CD4-positive, CD25-positive, alpha-beta regulatory T cell (primary cell): ENCODE results near the gene NPAS2. TPM values are rescaled to one million over a fixed set of nuclear protein-coding genes. Genes with fewer than 3 reads are reported as not detected.

ENCODE experiments used
- ATAC-seq, 2 donors: fragments of 150-1000 bp; cut with Tn5 transposase; one replicate each; pipeline ENCODE4 v1.10.0; 2021; ENCODE audit warnings: low read depth in 2 of 2, moderate number of reproducible peaks in 2 of 2, moderate library complexity in 1 of 2
- DNase-seq, 3 donors: peaks; one replicate each; pipeline versions ENCODE4 v3.0.0 to v3.0.0-alpha.2; 2012 to 2022; ENCODE audit warnings: mixed read lengths in 1 of 3
- H3K27ac ChIP-seq: one replicate; pipeline ENCODE4 v1.7.0; 2013; ENCODE audit warnings: mild to moderate bottlenecking, low read length; ENCODE audit not compliant: insufficient read depth, poor library complexity, severe bottlenecking
- H3K27me3 ChIP-seq: one replicate; pipeline ENCODE4 v1.7.0; 2013; ENCODE audit warnings: low read length; ENCODE audit not compliant: control insufficient read depth, insufficient read depth
- H3K36me3 ChIP-seq: one replicate; pipeline ENCODE4 v1.7.0; 2013; ENCODE audit warnings: mild to moderate bottlenecking, low read length, moderate library complexity; ENCODE audit not compliant: control insufficient read depth, insufficient read depth
- H3K4me1 ChIP-seq: 2 replicates; pipeline ENCODE4 v1.7.0; 2013; ENCODE audit warnings: mild to moderate bottlenecking, low read length; ENCODE audit not compliant: insufficient read depth, control insufficient read depth, poor library complexity, severe bottlenecking
- H3K4me3 ChIP-seq: one replicate; pipeline ENCODE4 v1.7.0; 2013; ENCODE audit warnings: low read depth, mild to moderate bottlenecking, low read length, moderate library complexity
- H3K9me3 ChIP-seq, 2 experiments: 1 replicate in 1 of 2; 2 replicates in 1 of 2; pipeline ENCODE4 v1.7.0; 2013; ENCODE audit warnings: low read length in 2 of 2, mild to moderate bottlenecking in 1 of 2, moderate library complexity in 1 of 2; ENCODE audit not compliant: control insufficient read depth in 2 of 2
- H3K27ac Mint-ChIP-seq, 3 donors: one replicate each; pipeline ENCODE4 v1.8.0; 2020 to 2022; ENCODE audit warnings: mild to moderate bottlenecking in 3 of 3, mixed read lengths in 3 of 3, moderate library complexity in 2 of 3
- H3K27me3 Mint-ChIP-seq: one replicate; pipeline ENCODE4 v1.8.0; 2022; ENCODE audit warnings: mild to moderate bottlenecking, mixed read lengths
- H3K36me3 Mint-ChIP-seq: one replicate; pipeline ENCODE4 v1.8.0; 2020; ENCODE audit warnings: mixed read lengths
- H3K4me1 Mint-ChIP-seq, 4 donors: one replicate each; pipeline ENCODE4 v1.8.0; 2020 to 2022; ENCODE audit warnings: mixed read lengths in 4 of 4, mild to moderate bottlenecking in 1 of 4
- H3K4me3 Mint-ChIP-seq, 4 donors: one replicate each; pipeline ENCODE4 v1.8.0; 2020 to 2022; ENCODE audit warnings: mild to moderate bottlenecking in 4 of 4, mixed read lengths in 4 of 4, moderate library complexity in 3 of 4
- H3K9me3 Mint-ChIP-seq, 7 donors: one replicate each; pipeline ENCODE4 v1.8.0; 2020 to 2022; ENCODE audit warnings: mixed read lengths in 7 of 7, mild to moderate bottlenecking in 3 of 7, moderate library complexity in 2 of 7
- polyA plus RNA-seq, 4 donors: library from polyadenylated mRNA; unstranded; fragments of 300-500 nt; fragmentation: Illumina TruSeq; gene quantifications; one replicate each; pipeline ENCODE4 v1.2.3, GENCODE V29; 2021
- total RNA-seq: library from RNA; stranded (reverse); gene quantifications from one replicate; pipeline ENCODE4 v1.2.3, GENCODE V29; 2022

Gene NPAS2
- total and polyA plus RNA-seq, 5 donors from 2014 or later = 0.22 to 0.72 (median 0.54) TPM; not detected in 1

DNA sequence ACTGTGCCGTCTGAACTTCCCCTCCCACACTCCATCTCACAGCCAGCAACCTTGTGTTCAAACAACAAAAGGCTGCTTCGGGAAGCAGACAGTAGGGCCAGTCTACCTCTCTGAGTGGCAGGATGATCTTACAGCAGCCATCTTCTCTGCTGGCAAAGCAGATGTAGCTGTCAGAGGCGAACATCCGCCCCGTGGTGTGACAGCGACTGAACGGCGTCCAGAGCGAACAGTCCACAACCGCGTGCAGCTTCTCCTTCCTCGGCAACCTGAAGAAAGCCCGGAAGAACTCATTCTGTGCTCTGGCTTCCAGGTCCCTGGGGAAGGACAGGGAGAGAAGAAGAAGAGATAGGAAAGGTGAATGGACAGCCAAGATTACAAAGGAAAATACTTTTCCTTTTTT, 220.1 kb downstream of the NPAS2 start:
- no peaks in the 10 kb centered on the region for H3K4me1 ChIP-seq
- no peak for ATAC-seq
- H3K36me3 ChIP-seq = no peaks in the 10 kb centered on the region
- Mint-ChIP-seq H3K27me3 (no peaks in the 10 kb centered on the region), H3K4me1 (no peaks in the 10 kb centered on the region), H3K27ac (no peak overlapping the region), H3K9me3 (no peaks in the 10 kb centered on the region), H3K36me3 (no peaks in the 10 kb centered on the region), H3K4me3 (no peak overlapping the region)
- no peaks in the 10 kb centered on the region for H3K9me3 ChIP-seq
- DNase-seq = no peak
- no peak overlapping the region for H3K27ac ChIP-seq
- no peak overlapping the region for H3K4me3 ChIP-seq
- no peaks in the 10 kb centered on the region for H3K27me3 ChIP-seq

GRCh38 chr2:101040761-101041160, 220.8 kb downstream of the NPAS2 start:
- H3K36me3 ChIP-seq = no peaks in the 10 kb centered on the region
- H3K36me3 Mint-ChIP-seq = no peaks in the 10 kb centered on the region
- H3K4me3 Mint-ChIP-seq = no peak overlapping the region
- ATAC-seq = no peak
- no peak overlapping the region for H3K27ac Mint-ChIP-seq
- H3K4me1 ChIP-seq = no peaks in the 10 kb centered on the region
- H3K9me3 ChIP-seq = no peaks in the 10 kb centered on the region
- H3K27me3 ChIP-seq = no peaks in the 10 kb centered on the region
- H3K27me3 Mint-ChIP-seq = no peaks in the 10 kb centered on the region
- DNase-seq = no peak
- H3K4me3 ChIP-seq = no peak overlapping the region
- no peak overlapping the region for H3K27ac ChIP-seq
- H3K9me3 Mint-ChIP-seq = no peaks in the 10 kb centered on the region
- H3K4me1 Mint-ChIP-seq = no peaks in the 10 kb centered on the region

GRCh38 chr2:101041413-101041812, 221.5 kb downstream of the NPAS2 start:
- Histone ChIP-seq H3K4me1 (no peaks in the 10 kb centered on the region), H3K9me3 (no peaks in the 10 kb centered on the region), H3K27me3 (no peaks in the 10 kb centered on the region), H3K36me3 (no peaks in the 10 kb centered on the region), H3K27ac (no peak overlapping the region), H3K4me3 (no peak overlapping the region)
- no peaks in the 10 kb centered on the region for H3K36me3 Mint-ChIP-seq
- DNase-seq = no peak
- no peak overlapping the region for H3K27ac Mint-ChIP-seq
- no peak for ATAC-seq
- no peaks in the 10 kb centered on the region for H3K27me3 Mint-ChIP-seq
- no peak overlapping the region for H3K4me3 Mint-ChIP-seq
- H3K4me1 Mint-ChIP-seq = no peaks in the 10 kb centered on the region
- no peaks in the 10 kb centered on the region for H3K9me3 Mint-ChIP-seq

DNA sequence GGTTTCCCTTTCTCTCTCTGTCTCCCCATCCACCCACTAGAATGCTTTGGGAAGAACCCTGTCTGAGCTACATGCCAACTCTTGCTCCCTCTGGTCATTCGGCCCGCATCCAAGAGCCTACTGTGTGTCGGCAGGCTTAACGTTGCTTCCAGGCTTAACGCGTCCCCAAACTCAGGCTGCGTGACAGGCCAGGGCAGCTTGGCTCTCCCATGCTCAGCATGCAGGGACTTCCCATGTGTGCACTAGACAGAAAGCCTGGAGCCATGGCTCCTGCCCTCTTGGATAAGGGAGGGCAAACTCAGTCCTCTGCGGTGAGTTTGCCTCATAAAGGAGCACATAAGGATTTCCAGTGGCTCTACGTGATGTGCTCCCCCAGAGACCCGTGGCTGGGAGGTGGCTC, 225.4 kb downstream of the NPAS2 start:
- Mint-ChIP-seq H3K4me3 (no peak overlapping the region), H3K9me3 (no peaks in the 10 kb centered on the region), H3K27me3 (no peaks in the 10 kb centered on the region), H3K27ac (no peak overlapping the region), H3K36me3 (peaks cover 4% of the 10 kb centered on the region), H3K4me1 (no peaks in the 10 kb centered on the region)
- DNase-seq (no peak), ATAC-seq (no peak)
- Histone ChIP-seq H3K27ac (no peak overlapping the region), H3K9me3 (no peaks in the 10 kb centered on the region), H3K27me3 (no peaks in the 10 kb centered on the region), H3K4me1 (no peaks in the 10 kb centered on the region), H3K4me3 (no peak overlapping the region), H3K36me3 (no peaks in the 10 kb centered on the region)

Other genes with a start within 250 kb of the NPAS2 start
- 1,403 TPM for gene RPL31, start 182.2 kb downstream of the NPAS2 start, total RNA-seq
- 1,000 to 10,000 TPM; 4,367 to 6,850 (median 5,510) TPM for gene RPL31, start 182.2 kb downstream of the NPAS2 start, polyA plus RNA-seq